HepG2 (cell line): ENCODE data around the gene CDK2AP2. TPM values are rescaled to one million over a fixed set of nuclear protein-coding genes. Genes with fewer than 3 reads are reported as not detected.
A peak's percentile ranks its signal among the peaks of the same experiment; 100 is the strongest.

ENCODE experiments used
- BCL6 ChIP-seq: IDR thresholded peaks from 2 replicates; pipeline ENCODE4 v1.6.1; 2016; ENCODE audit warnings: missing genetic modification reagents, missing compliant biosample characterization
- GZF1 ChIP-seq: sonication (generic); formaldehyde crosslinking; IDR thresholded peaks from 2 replicates; pipeline ENCODE4 v1.5.1; 2020; ENCODE audit warnings: mild to moderate bottlenecking, missing genetic modification reagents
- HDAC6 ChIP-seq: fragments of 200-600 bp; sonication (generic); IDR thresholded peaks from 2 replicates; pipeline ENCODE4 v1.7.0; 2017; ENCODE audit warnings: mild to moderate bottlenecking, antibody characterized with exemption, low read length, low read depth
- HNRNPK ChIP-seq: fragments of 200-400 bp; formaldehyde crosslinking; IDR thresholded peaks from 2 replicates; pipeline ENCODE4 v1.6.1; 2018; ENCODE audit warnings: low read length, low read depth, moderate library complexity, mild to moderate bottlenecking; ENCODE audit not compliant: poor library complexity, severe bottlenecking
- KAT8 ChIP-seq: IDR thresholded peaks from 2 replicates; pipeline ENCODE4 v1.6.1; 2016; ENCODE audit warnings: missing genetic modification reagents, missing compliant biosample characterization
- MAF1 ChIP-seq: sonication (generic); formaldehyde crosslinking; IDR thresholded peaks from 2 replicates; pipeline ENCODE4 v1.5.0; 2020; ENCODE audit warnings: missing genetic modification reagents, borderline replicate concordance
- MAFG ChIP-seq: sonication (generic); formaldehyde crosslinking; IDR thresholded peaks from 2 replicates; pipeline ENCODE4 v1.5.1; 2020; ENCODE audit warnings: mild to moderate bottlenecking, missing genetic modification reagents
- MBNL3 ChIP-seq: fragments of 250-450 bp; sonication (Bioruptor Pico); conservative IDR thresholded peaks from 2 replicates; pipeline ENCODE4 v1.8.0; 2022; ENCODE audit warnings: mild to moderate bottlenecking, inconsistent platforms
- MEF2D ChIP-seq: sonication (generic); formaldehyde crosslinking; IDR thresholded peaks from 2 replicates; pipeline ENCODE4 v1.5.1; 2020; ENCODE audit warnings: mild to moderate bottlenecking, missing genetic modification reagents
- MTA3 ChIP-seq: sonication (generic); formaldehyde crosslinking; IDR thresholded peaks from 2 replicates; pipeline ENCODE4 v1.4.0; 2020; ENCODE audit warnings: missing genetic modification reagents
- NR2F1 ChIP-seq, 2 experiments: fragments of 450-650 bp in 1 of 2; formaldehyde crosslinking in 1 of 2; IDR thresholded peaks; 2 replicates each; pipeline versions ENCODE4 v1.5.0 to v1.6.1; 2016 to 2020; ENCODE audit warnings: mild to moderate bottlenecking in 1 of 2, missing compliant biosample characterization in 1 of 2, missing genetic modification reagents in 1 of 2, moderate library complexity in 1 of 2
- TARDBP ChIP-seq: sonication (generic); formaldehyde crosslinking; IDR thresholded peaks from 2 replicates; pipeline ENCODE4 v1.8.0; 2022; ENCODE audit warnings: mild to moderate bottlenecking, missing genetic modification reagents
- THYN1 ChIP-seq: sonication (generic); formaldehyde crosslinking; IDR thresholded peaks from 2 replicates; pipeline ENCODE4 v1.8.1; 2023; ENCODE audit warnings: low read depth, mild to moderate bottlenecking, moderate library complexity, missing genetic modification reagents, borderline replicate concordance
- ZBTB46 ChIP-seq: sonication (generic); formaldehyde crosslinking; IDR thresholded peaks from 2 replicates; pipeline ENCODE4 v1.4.0; 2020; ENCODE audit warnings: mild to moderate bottlenecking, missing genetic modification reagents, borderline replicate concordance
- ZFP41 ChIP-seq: sonication (generic); formaldehyde crosslinking; IDR thresholded peaks from 2 replicates; pipeline ENCODE4 v1.4.0; 2020; ENCODE audit warnings: mild to moderate bottlenecking, missing genetic modification reagents, borderline replicate concordance
- ZNF260 ChIP-seq: sonication (generic); formaldehyde crosslinking; IDR thresholded peaks from 2 replicates; pipeline ENCODE4 v1.4.0; 2020; ENCODE audit warnings: missing genetic modification reagents, low read depth, mild to moderate bottlenecking, borderline replicate concordance
- ZNF3 ChIP-seq: IDR thresholded peaks from 2 replicates; pipeline ENCODE4 v1.7.0; 2017; ENCODE audit warnings: inconsistent platforms
- ZNF382 ChIP-seq: sonication (generic); formaldehyde crosslinking; IDR thresholded peaks from 2 replicates; pipeline ENCODE4 v1.5.0; 2020; ENCODE audit warnings: missing genetic modification reagents, mild to moderate bottlenecking, borderline replicate concordance
- ZNF44 ChIP-seq: sonication (generic); formaldehyde crosslinking; IDR thresholded peaks from 2 replicates; pipeline ENCODE4 v1.5.1; 2020; ENCODE audit warnings: mild to moderate bottlenecking, missing genetic modification reagents
- ZNF563 ChIP-seq: sonication (generic); formaldehyde crosslinking; IDR thresholded peaks from 2 replicates; pipeline ENCODE4 v1.8.0; 2022; ENCODE audit warnings: mild to moderate bottlenecking, moderate library complexity, missing genetic modification reagents
- ZNF569 ChIP-seq: sonication (generic); formaldehyde crosslinking; IDR thresholded peaks from 2 replicates; pipeline ENCODE4 v1.5.0; 2020; ENCODE audit warnings: mild to moderate bottlenecking, missing genetic modification reagents, moderate library complexity, borderline replicate concordance
- ZNF615 ChIP-seq: sonication (generic); formaldehyde crosslinking; IDR thresholded peaks from 2 replicates; pipeline ENCODE4 v1.5.0; 2020; ENCODE audit warnings: mild to moderate bottlenecking, missing genetic modification reagents, borderline replicate concordance
- ZNF7 ChIP-seq: IDR thresholded peaks from 2 replicates; pipeline ENCODE4 v1.6.1; 2016; ENCODE audit warnings: missing biosample characterization, missing genetic modification reagents
- ZNF768 ChIP-seq: sonication (generic); formaldehyde crosslinking; IDR thresholded peaks from 2 replicates; pipeline ENCODE4 v1.4.0; 2020; ENCODE audit warnings: missing genetic modification reagents
- ZNF782 ChIP-seq: sonication (generic); formaldehyde crosslinking; IDR thresholded peaks from 2 replicates; pipeline ENCODE4 v1.4.0; 2020; ENCODE audit warnings: missing genetic modification reagents, mild to moderate bottlenecking, borderline replicate concordance
- ZSCAN12 ChIP-seq: sonication (generic); formaldehyde crosslinking; IDR thresholded peaks from 2 replicates; pipeline ENCODE4 v1.9.0; 2021; ENCODE audit warnings: mild to moderate bottlenecking, missing genetic modification reagents
- polyA plus RNA-seq, 8 experiments: library from polyadenylated mRNA; depleted of rRNA in 3 of 8; stranded (reverse) in 7 of 8; unstranded in 1 of 8; fragments of >200 nt; fragmentation: Illumina TruSeq in 4 of 8; extraction: Trizol in 4 of 8; gene quantifications; 2 replicates each; pipeline versions ENCODE4 v1.2.1 to v1.2.3, GENCODE V29; 2011 to 2016; ENCODE audit warnings: low read depth in 4 of 8, missing spikeins in 1 of 8, mixed read lengths in 1 of 8; ENCODE audit not compliant: insufficient read depth in 1 of 8
- total RNA-seq, 5 experiments: library from RNA; depleted of rRNA; stranded (reverse); fragments of >200 nt; fragmentation: Illumina TruSeq; extraction: Trizol; gene quantifications; 2 replicates each; pipeline ENCODE4 v1.2.3, GENCODE V29; 2016; ENCODE audit warnings: low read depth in 1 of 5
- TF ChIP-seq, protein P1 (sequence below): sonication (generic); formaldehyde crosslinking; IDR thresholded peaks from 2 replicates; pipeline ENCODE4 v1.4.0; 2020; ENCODE audit warnings: missing genetic modification reagents, mild to moderate bottlenecking, borderline replicate concordance

CDK2AP2 gene
- total and polyA plus RNA-seq, 2 of the 13 experiments (the other 11 are each of a cell fraction or from before 2014, with no cell fraction given), result 15.0 to 23.2 TPM

GRCh38 chr11:67468759-67469507 lies 39.0 kb downstream of the CDK2AP2 start, which contains the start of gene TMEM134 (continued):
- TF ChIP-seq THYN1 (CRISPR knock-in tag), result no peak
- peak; percentile 87 for TF ChIP-seq KAT8 (CRISPR knock-in tag)
- no peak for TF ChIP-seq ZNF382 (CRISPR knock-in tag)
- no peak for TF ChIP-seq ZNF569 (CRISPR knock-in tag)
- no peak for TF ChIP-seq ZNF3 (CRISPR knock-in tag)
- TF ChIP-seq, protein P1, sequence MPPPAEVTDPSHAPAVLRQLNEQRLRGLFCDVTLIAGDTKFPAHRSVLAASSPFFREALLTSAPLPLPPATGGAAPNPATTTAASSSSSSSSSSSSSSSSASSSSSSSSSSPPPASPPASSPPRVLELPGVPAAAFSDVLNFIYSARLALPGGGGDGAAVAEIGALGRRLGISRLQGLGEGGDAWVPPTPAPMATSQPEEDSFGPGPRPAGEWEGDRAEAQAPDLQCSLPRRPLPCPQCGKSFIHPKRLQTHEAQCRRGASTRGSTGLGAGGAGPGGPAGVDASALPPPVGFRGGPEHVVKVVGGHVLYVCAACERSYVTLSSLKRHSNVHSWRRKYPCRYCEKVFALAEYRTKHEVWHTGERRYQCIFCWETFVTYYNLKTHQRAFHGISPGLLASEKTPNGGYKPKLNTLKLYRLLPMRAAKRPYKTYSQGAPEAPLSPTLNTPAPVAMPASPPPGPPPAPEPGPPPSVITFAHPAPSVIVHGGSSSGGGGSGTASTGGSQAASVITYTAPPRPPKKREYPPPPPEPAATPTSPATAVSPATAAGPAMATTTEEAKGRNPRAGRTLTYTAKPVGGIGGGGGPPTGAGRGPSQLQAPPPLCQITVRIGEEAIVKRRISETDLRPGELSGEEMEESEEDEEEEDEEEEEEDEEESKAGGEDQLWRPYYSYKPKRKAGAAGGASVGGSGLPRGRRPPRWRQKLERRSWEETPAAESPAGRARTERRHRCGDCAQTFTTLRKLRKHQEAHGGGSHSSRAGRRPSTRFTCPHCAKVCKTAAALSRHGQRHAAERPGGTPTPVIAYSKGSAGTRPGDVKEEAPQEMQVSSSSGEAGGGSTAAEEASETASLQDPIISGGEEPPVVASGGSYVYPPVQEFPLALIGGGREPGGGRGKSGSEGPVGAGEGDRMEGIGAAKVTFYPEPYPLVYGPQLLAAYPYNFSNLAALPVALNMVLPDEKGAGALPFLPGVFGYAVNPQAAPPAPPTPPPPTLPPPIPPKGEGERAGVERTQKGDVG, result no peak
- no peak for TF ChIP-seq MAFG
- no peak for TF ChIP-seq ZFP41 (CRISPR knock-in tag)
- TF ChIP-seq MAF1 (CRISPR knock-in tag), result peak; percentile 69; the same call in 1 of the 2 replicates
- TF ChIP-seq ZNF563 (CRISPR knock-in tag), result peak; percentile 72; the same call in 1 of the 2 replicates
- no peak for TF ChIP-seq MEF2D (CRISPR knock-in tag)
- no peak for TF ChIP-seq ZBTB46 (CRISPR knock-in tag)
- TF ChIP-seq ZNF782 (CRISPR knock-in tag), result no peak
- peak; percentile 61; the same call in 1 of the 2 replicates for TF ChIP-seq BCL6
- no peak for TF ChIP-seq ZSCAN12 (CRISPR knock-in tag)
- no peak for TF ChIP-seq HNRNPK
- no peak for TF ChIP-seq ZNF44 (CRISPR knock-in tag)
- no peak for TF ChIP-seq ZNF7 (CRISPR knock-in tag)
- no peak for TF ChIP-seq ZNF260 (CRISPR knock-in tag)
- no peak for TF ChIP-seq NR2F1 (CRISPR knock-in tag; IDR thresholded peaks at IDR 0.05)
- no peak for TF ChIP-seq MTA3
- no peak for TF ChIP-seq MBNL3 (CRISPR knock-in tag)
- peak; percentile 24; the same call in 1 of the 2 replicates for TF ChIP-seq ZNF768 (CRISPR knock-in tag)
- TF ChIP-seq GZF1 (CRISPR knock-in tag), result no peak
- TF ChIP-seq ZNF615 (CRISPR knock-in tag), result no peak
- TF ChIP-seq TARDBP, result no peak
- no peak for TF ChIP-seq HDAC6
